Panc1 (cell line): ENCODE measurements around the gene MTX1. TPM values are rescaled to one million over a fixed set of nuclear protein-coding genes. Genes with fewer than 3 reads are reported as not detected.

Experiments
- ATAC-seq: fragments of 200-7000 bp; cut with Tn5 transposase; 2 replicates; pipeline ENCODE4 v1.9.1; 2020; ENCODE audit warnings: mild to moderate bottlenecking, moderate library complexity
- BruUV-seq: library from RNA; stranded (reverse); fragments of 400-500 nt; replicated peaks from 2 replicates; lab custom pipeline; 2021; lab: Mats Ljungman, UMichigan
- CTCF ChIA-PET: fragments of 300-600 bp; sonication (Branson Sonifier 250); formaldehyde crosslinking; loops from one replicate; lab custom pipeline; 2022; ENCODE audit warnings: antibody characterized with exemption; lab: Charles Lee
- POLR2A ChIA-PET: fragments of 300-600 bp; sonication (Branson Sonifier 250); formaldehyde crosslinking; loops from one replicate; lab custom pipeline; 2022; ENCODE audit warnings: antibody characterized with exemption; lab: Charles Lee
- DNase-seq: peaks from one replicate; pipeline ENCODE4 v3.0.0-alpha.2; 2010; ENCODE audit warnings: low read depth, low spot score
- H3K27ac ChIP-seq: 2 replicates; pipeline ENCODE4 v1.5.1; 2011; ENCODE audit warnings: mild to moderate bottlenecking, low read length, inconsistent platforms
- H3K27me3 ChIP-seq: fragments of 200-500 bp; sonication (Bioruptor generic); 2 replicates; pipeline ENCODE4 v1.6.0; 2014; ENCODE audit warnings: low read length, inconsistent platforms; ENCODE audit not compliant: control insufficient read depth, insufficient read depth
- H3K36me3 ChIP-seq: fragments of 200-500 bp; sonication (Bioruptor generic); 2 replicates; pipeline ENCODE4 v1.5.1; 2014; ENCODE audit warnings: inconsistent platforms, mild to moderate bottlenecking, low read length, moderate library complexity; ENCODE audit not compliant: control insufficient read depth, insufficient read depth
- H3K4me1 ChIP-seq: 2 replicates; pipeline ENCODE4 v1.5.1; 2011; ENCODE audit warnings: inconsistent platforms, mild to moderate bottlenecking, low read length, moderate library complexity; ENCODE audit not compliant: control insufficient read depth, insufficient read depth
- H3K4me3 ChIP-seq, 2 experiments: 2 replicates each; pipeline ENCODE4 v1.5.1; 2011 to 2012; ENCODE audit warnings: low read depth in 2 of 2, low read length in 2 of 2, mild to moderate bottlenecking in 2 of 2, inconsistent platforms in 1 of 2, moderate library complexity in 1 of 2
- H3K9me3 ChIP-seq: fragments of 200-500 bp; sonication (Bioruptor generic); 2 replicates; pipeline ENCODE4 v1.5.1; 2014; ENCODE audit warnings: low read depth, mild to moderate bottlenecking, inconsistent platforms, low read length, moderate library complexity; ENCODE audit not compliant: control insufficient read depth, insufficient read depth
- POLR2AphosphoS5 ChIP-seq: IDR thresholded peaks from 2 replicates; pipeline ENCODE4 v1.6.1; 2012; ENCODE audit warnings: mild to moderate bottlenecking, low read depth, low read length, moderate library complexity
- SIN3A ChIP-seq: IDR thresholded peaks from 2 replicates; pipeline ENCODE4 v1.6.1; 2012; ENCODE audit warnings: low read depth, mild to moderate bottlenecking, low read length, moderate library complexity, borderline replicate concordance; ENCODE audit not compliant: insufficient read depth
- TCF7L2 ChIP-seq: IDR thresholded peaks from 2 replicates; pipeline ENCODE4 v1.6.1; 2011; ENCODE audit warnings: mild to moderate bottlenecking, low read depth, low read length, inconsistent platforms
- in situ Hi-C: cut with HindIII; loops from 2 replicates; pipeline ENCODE4 v1.10.0; 2016; ENCODE audit warnings: low sequenced_read_pairs, low pct_unique_long_range_greater_than_20kb
- intact Hi-C: fragments of 100-400 bp; cut with micrococcal nuclease; formaldehyde crosslinking; loops from one replicate; pipeline ENCODE4 v1.10.0; 2022; ENCODE audit not compliant: unreplicated experiment
- total RNA-seq: library from RNA; stranded (reverse); gene quantifications from one replicate; pipeline ENCODE4 v1.2.1, GENCODE V29; 2021; ENCODE audit not compliant: unreplicated experiment
- TF ChIP-seq, protein P1 (sequence below), 2 experiments: IDR thresholded peaks; 2 replicates each; pipeline ENCODE4 v1.6.1; 2011 to 2012; ENCODE audit warnings: low read depth in 2 of 2, control low read depth in 1 of 2, low read length in 1 of 2, mild to moderate bottlenecking in 1 of 2, moderate library complexity in 1 of 2; ENCODE audit not compliant: insufficient read depth in 1 of 2
- TF ChIP-seq, protein P2 (sequence below): fragments of 450-650 bp; IDR thresholded peaks from 2 replicates; pipeline ENCODE4 v1.5.1; 2017; ENCODE audit warnings: mild to moderate bottlenecking

Gene MTX1
- total RNA-seq, 1 experiment from 2014 or later: 53.6 TPM

DNA sequence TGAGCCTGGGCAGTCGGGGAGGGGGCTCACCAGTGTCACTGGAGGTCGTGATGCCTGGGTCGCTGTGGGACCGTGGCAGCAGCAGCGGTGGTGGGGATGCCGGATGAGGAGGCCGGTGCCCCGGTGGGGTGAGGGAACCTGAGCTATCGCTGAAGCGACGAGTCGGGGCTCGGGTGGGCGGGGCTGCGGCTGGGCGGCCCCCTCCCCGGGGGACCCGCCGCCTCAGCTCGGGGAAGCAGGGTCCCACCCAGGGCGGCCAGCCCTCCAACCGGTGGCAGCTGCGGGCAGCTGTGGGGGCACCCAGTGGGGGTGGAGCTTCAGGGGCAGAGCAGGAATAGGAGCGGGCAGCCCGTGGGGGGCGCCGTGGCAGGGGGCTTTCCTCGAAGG lies 41.7 kb downstream of the MTX1 start:
- DNase-seq (no peak), ATAC-seq (no peak)
- no TSS peak for BruUV-seq
- intact Hi-C loops (no loop called here), in situ Hi-C loops (no loop called here)
- TF ChIP-seq TCF7L2 (no peak), POLR2AphosphoS5 (no peak), SIN3A (no peak)
- TF ChIP-seq, protein P1, sequence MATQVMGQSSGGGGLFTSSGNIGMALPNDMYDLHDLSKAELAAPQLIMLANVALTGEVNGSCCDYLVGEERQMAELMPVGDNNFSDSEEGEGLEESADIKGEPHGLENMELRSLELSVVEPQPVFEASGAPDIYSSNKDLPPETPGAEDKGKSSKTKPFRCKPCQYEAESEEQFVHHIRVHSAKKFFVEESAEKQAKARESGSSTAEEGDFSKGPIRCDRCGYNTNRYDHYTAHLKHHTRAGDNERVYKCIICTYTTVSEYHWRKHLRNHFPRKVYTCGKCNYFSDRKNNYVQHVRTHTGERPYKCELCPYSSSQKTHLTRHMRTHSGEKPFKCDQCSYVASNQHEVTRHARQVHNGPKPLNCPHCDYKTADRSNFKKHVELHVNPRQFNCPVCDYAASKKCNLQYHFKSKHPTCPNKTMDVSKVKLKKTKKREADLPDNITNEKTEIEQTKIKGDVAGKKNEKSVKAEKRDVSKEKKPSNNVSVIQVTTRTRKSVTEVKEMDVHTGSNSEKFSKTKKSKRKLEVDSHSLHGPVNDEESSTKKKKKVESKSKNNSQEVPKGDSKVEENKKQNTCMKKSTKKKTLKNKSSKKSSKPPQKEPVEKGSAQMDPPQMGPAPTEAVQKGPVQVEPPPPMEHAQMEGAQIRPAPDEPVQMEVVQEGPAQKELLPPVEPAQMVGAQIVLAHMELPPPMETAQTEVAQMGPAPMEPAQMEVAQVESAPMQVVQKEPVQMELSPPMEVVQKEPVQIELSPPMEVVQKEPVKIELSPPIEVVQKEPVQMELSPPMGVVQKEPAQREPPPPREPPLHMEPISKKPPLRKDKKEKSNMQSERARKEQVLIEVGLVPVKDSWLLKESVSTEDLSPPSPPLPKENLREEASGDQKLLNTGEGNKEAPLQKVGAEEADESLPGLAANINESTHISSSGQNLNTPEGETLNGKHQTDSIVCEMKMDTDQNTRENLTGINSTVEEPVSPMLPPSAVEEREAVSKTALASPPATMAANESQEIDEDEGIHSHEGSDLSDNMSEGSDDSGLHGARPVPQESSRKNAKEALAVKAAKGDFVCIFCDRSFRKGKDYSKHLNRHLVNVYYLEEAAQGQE (IDR thresholded peaks at IDR 0.05; ENCODE audit: insufficient read depth in 1 of 2, low read depth in 2 of 2, low read length in 1 of 2): no peak
- TF ChIP-seq, protein P2, sequence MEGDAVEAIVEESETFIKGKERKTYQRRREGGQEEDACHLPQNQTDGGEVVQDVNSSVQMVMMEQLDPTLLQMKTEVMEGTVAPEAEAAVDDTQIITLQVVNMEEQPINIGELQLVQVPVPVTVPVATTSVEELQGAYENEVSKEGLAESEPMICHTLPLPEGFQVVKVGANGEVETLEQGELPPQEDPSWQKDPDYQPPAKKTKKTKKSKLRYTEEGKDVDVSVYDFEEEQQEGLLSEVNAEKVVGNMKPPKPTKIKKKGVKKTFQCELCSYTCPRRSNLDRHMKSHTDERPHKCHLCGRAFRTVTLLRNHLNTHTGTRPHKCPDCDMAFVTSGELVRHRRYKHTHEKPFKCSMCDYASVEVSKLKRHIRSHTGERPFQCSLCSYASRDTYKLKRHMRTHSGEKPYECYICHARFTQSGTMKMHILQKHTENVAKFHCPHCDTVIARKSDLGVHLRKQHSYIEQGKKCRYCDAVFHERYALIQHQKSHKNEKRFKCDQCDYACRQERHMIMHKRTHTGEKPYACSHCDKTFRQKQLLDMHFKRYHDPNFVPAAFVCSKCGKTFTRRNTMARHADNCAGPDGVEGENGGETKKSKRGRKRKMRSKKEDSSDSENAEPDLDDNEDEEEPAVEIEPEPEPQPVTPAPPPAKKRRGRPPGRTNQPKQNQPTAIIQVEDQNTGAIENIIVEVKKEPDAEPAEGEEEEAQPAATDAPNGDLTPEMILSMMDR: no peak
- H3K27me3 ChIP-seq: no peaks in the 10 kb centered on the region
- ChIA-PET CTCF (interaction anchor here (0.6 to 3.9 kb wide), 10 partner anchors 8 to 1303 kb away, joined by 3 to 34 read pairs (median 4); partner anchors contain the start of genes CLK2, DENND4B and FDPS), POLR2A (interaction anchor here (0.5 to 0.8 kb wide), 2 partner anchors 84 to 177 kb away, joined by 3 to 13 read pairs; no protein-coding TSS in a partner anchor)
- H3K4me1 ChIP-seq: peaks cover 6% of the 10 kb centered on the region; the same call in 1 of the 2 replicates
- no peaks in the 10 kb centered on the region for H3K9me3 ChIP-seq
- H3K4me3 ChIP-seq: no peak overlapping the region
- H3K27ac ChIP-seq: no peak overlapping the region
- peaks cover 3% of the 10 kb centered on the region; the same call in 1 of the 2 replicates for H3K36me3 ChIP-seq

DNA sequence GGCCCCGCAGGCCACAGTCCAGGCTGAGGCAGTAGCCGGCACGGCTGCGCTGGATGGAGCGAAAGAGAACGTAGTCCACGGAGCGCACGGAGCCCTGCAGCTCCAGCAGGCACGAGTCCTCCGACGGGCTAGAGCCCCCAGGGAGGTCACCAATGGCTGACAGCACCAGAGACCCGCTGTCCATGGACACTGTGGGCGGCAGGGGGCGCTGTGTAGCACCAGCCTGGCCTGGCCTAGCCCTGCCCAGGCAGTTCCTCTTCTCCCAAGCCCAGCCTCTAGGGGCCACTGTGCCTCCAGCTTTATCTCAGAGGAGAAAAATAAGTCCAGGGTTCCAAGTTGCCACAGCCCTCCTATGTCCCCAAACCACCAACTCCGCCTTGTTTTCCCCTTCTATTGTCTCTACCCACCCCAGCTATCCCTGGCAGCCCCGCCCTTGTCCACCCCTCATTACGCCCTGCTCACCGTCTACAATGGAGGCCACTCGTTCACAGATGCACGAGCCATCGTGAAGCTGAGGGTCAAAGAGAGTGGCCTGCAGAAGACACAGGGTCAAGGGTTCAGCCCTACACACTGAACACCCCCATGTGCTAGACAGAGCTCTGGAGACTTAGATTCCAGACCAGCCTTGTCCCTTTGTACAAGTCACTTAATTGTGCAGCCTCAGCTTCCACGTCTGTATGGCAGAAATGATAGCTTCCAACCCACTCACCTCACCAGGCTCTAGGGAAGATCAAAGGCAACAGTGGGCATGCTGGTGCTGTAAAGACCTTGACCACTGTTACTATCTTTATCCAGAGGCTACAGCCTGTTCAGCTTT lies 42.3 kb downstream of the MTX1 start:
- in situ Hi-C loops: no loop called here
- H3K27ac ChIP-seq: peak overlapping the region; percentile 9; the same call in 1 of the 2 replicates
- peak; percentile 89 for ATAC-seq

More for the DNA sequence above, 42.3 kb downstream of the MTX1 start:
- ChIA-PET CTCF (interaction anchor here (0.6 to 3.9 kb wide), 12 partner anchors 9 to 348 kb away, joined by 3 to 34 read pairs (median 4); partner anchors contain the start of genes CLK2, FDPS and RUSC1), POLR2A (interaction anchor here (0.5 to 1.2 kb wide), 3 partner anchors 66 to 178 kb away, joined by 3 to 13 read pairs (median 3); no protein-coding TSS in a partner anchor)
- H3K4me1 ChIP-seq: peaks cover 7% of the 10 kb centered on the region
- H3K4me3 ChIP-seq: no peak overlapping the region
- H3K36me3 ChIP-seq: peaks cover 3% of the 10 kb centered on the region; the same call in 1 of the 2 replicates
- H3K27me3 ChIP-seq: no peaks in the 10 kb centered on the region
- intact Hi-C loops: no loop called here
- TF ChIP-seq POLR2AphosphoS5 (peak; percentile 24; the same call in 1 of the 2 replicates), TCF7L2 (peak; percentile 67), SIN3A (no peak)
- TF ChIP-seq, protein P2: peak; percentile 100
- TF ChIP-seq, protein P1 (IDR thresholded peaks at IDR 0.05; ENCODE audit: insufficient read depth in 1 of 2, low read depth in 2 of 2, low read length in 1 of 2): no peak
- no TSS peak for BruUV-seq
- no peaks in the 10 kb centered on the region for H3K9me3 ChIP-seq
- DNase-seq: no peak
